H1 (cell line): ENCODE measurements around the gene BHLHE23. TPM values are rescaled to one million over a fixed set of nuclear protein-coding genes. Genes with fewer than 3 reads are reported as not detected.

Experiments used
- CTCF ChIA-PET: fragments of 300-600 bp; sonication (Branson Sonifier 250); formaldehyde crosslinking; loops from one replicate; lab custom pipeline; 2021; ENCODE audit not compliant: partially characterized antibody; lab: Charles Lee
- POLR2A ChIA-PET: fragments of 300-600 bp; sonication (Branson Sonifier 250); formaldehyde crosslinking; loops from one replicate; lab custom pipeline; 2021; ENCODE audit warnings: inconsistent platforms; ENCODE audit not compliant: partially characterized antibody; lab: Charles Lee
- DNase-seq, 2 experiments: peaks; one replicate each; pipeline versions ENCODE4 v3.0.0 to v3.0.0-alpha.2; 2010 to 2022; ENCODE audit warnings: low spot score in 2 of 2, low read depth in 1 of 2, mixed read lengths in 1 of 2
- FAIRE-seq: peaks from 2 replicates; lab custom pipeline; 2011; peaks lifted over from hg19 to GRCh38; lab: Jason Lieb, UNC
- H2AFZ ChIP-seq: 2 replicates; pipeline ENCODE4 v1.8.1; 2012; ENCODE audit warnings: low read length, inconsistent platforms
- H2AK5ac ChIP-seq: 2 replicates; pipeline ENCODE4 v1.6.1; 2013; ENCODE audit warnings: low read depth, low read length
- H2BK120ac ChIP-seq: replicated peaks from 2 replicates; pipeline ENCODE3; 2013; ENCODE audit warnings: low read depth, low read length, inconsistent platforms
- H2BK12ac ChIP-seq: 2 replicates; pipeline ENCODE4 v1.6.1; 2013; ENCODE audit warnings: low read depth, low read length
- H2BK15ac ChIP-seq: 2 replicates; pipeline ENCODE4 v1.6.1; 2013; ENCODE audit warnings: low read length
- H2BK20ac ChIP-seq: 2 replicates; pipeline ENCODE4 v1.6.1; 2013; ENCODE audit warnings: low read length
- H2BK5ac ChIP-seq: 2 replicates; pipeline ENCODE4 v1.6.1; 2013; ENCODE audit warnings: low read depth, low read length
- H3K14ac ChIP-seq: 2 replicates; pipeline ENCODE4 v1.6.1; 2013; ENCODE audit warnings: inconsistent platforms; ENCODE audit not compliant: insufficient read length
- H3K18ac ChIP-seq: 2 replicates; pipeline ENCODE4 v1.6.1; 2013; ENCODE audit warnings: low read length; ENCODE audit errors: extremely low read depth
- H3K23ac ChIP-seq: 2 replicates; pipeline ENCODE4 v1.6.1; 2013; ENCODE audit warnings: inconsistent platforms; ENCODE audit not compliant: insufficient read length
- H3K23me2 ChIP-seq: 2 replicates; pipeline ENCODE4 v1.6.1; 2013; ENCODE audit warnings: low read depth, low read length
- H3K27ac ChIP-seq: 2 replicates; pipeline ENCODE4 v1.6.1; 2011; ENCODE audit warnings: low read depth, low read length, inconsistent platforms
- H3K27me3 ChIP-seq, 4 experiments: replicated peaks in 1 of 4; 1 replicate in 1 of 4; 2 replicates in 3 of 4; pipeline versions ENCODE4 v1.6.1 to v1.8.1; 2011 to 2013; ENCODE audit warnings: low read length in 3 of 4, mild to moderate bottlenecking in 3 of 4, inconsistent platforms in 2 of 4, mixed read lengths in 2 of 4, moderate library complexity in 1 of 4; ENCODE audit not compliant: control insufficient read depth in 3 of 4, insufficient read depth in 3 of 4; ENCODE audit errors: extremely low read depth in 1 of 4
- H3K36me3 ChIP-seq, 4 experiments: 2 replicates each; pipeline versions ENCODE4 v1.6.1 to v1.8.1; 2011 to 2013; ENCODE audit warnings: mild to moderate bottlenecking in 4 of 4, low read length in 3 of 4, moderate library complexity in 2 of 4, control low read depth in 1 of 4, inconsistent platforms in 1 of 4; ENCODE audit not compliant: insufficient read depth in 4 of 4, control insufficient read depth in 2 of 4
- H3K4ac ChIP-seq: replicated peaks from 2 replicates; pipeline ENCODE3; 2013; ENCODE audit warnings: low read length, low read depth, mixed read lengths, inconsistent platforms; ENCODE audit not compliant: insufficient read length
- H3K4me1 ChIP-seq, 4 experiments: replicated peaks in 1 of 4; 1 replicate in 1 of 4; 2 replicates in 3 of 4; pipeline versions ENCODE4 v1.6.1 to v1.8.1; 2011 to 2013; ENCODE audit warnings: low read length in 3 of 4, inconsistent platforms in 2 of 4, mixed read lengths in 1 of 4; ENCODE audit not compliant: insufficient read depth in 4 of 4, control insufficient read depth in 3 of 4
- H3K4me2 ChIP-seq, 2 experiments: 2 replicates each; pipeline versions ENCODE4 v1.6.1 to v1.8.1; 2011 to 2013; ENCODE audit warnings: low read depth in 2 of 2, low read length in 2 of 2, control low read depth in 1 of 2, inconsistent platforms in 1 of 2, mild to moderate bottlenecking in 1 of 2; ENCODE audit not compliant: insufficient read depth in 1 of 2
- H3K4me3 ChIP-seq, 4 experiments: fragments of 200-600, 300-600 bp in 1 of 4; sonication (generic), shearing (Covaris generic), sonication (Bioruptor Twin) in 1 of 4; 2 replicates each; pipeline versions ENCODE4 v1.5.1 to v1.8.1; 2011 to 2016; ENCODE audit warnings: low read length in 4 of 4, low read depth in 3 of 4, control low read depth in 2 of 4, inconsistent platforms in 2 of 4, mild to moderate bottlenecking in 2 of 4, mixed read lengths in 1 of 4, moderate library complexity in 1 of 4; ENCODE audit not compliant: insufficient read depth in 2 of 4; ENCODE audit errors: extremely low read depth in 1 of 4
- H3K56ac ChIP-seq: replicated peaks from 2 replicates; pipeline ENCODE3; 2013; ENCODE audit warnings: low read depth, mild to moderate bottlenecking, mixed read lengths, low read length, inconsistent platforms; ENCODE audit not compliant: insufficient read length
- H3K79me1 ChIP-seq: 2 replicates; pipeline ENCODE4 v1.6.1; 2013; ENCODE audit warnings: low read depth, low read length, control low read depth
- H3K79me2 ChIP-seq, 2 experiments: 2 replicates each; pipeline versions ENCODE4 v1.6.1 to v1.8.1; 2012 to 2013; ENCODE audit warnings: low read length in 2 of 2, mild to moderate bottlenecking in 2 of 2, inconsistent platforms in 1 of 2; ENCODE audit not compliant: insufficient read depth in 2 of 2, control insufficient read depth in 1 of 2
- H3K9ac ChIP-seq, 4 experiments: replicated peaks in 1 of 4; 1 replicate in 1 of 4; 2 replicates in 3 of 4; pipeline versions ENCODE4 v1.6.1 to v1.8.1; 2011 to 2013; ENCODE audit warnings: low read depth in 3 of 4, low read length in 3 of 4, control low read depth in 2 of 4, mild to moderate bottlenecking in 2 of 4, moderate library complexity in 2 of 4, inconsistent platforms in 1 of 4; ENCODE audit errors: extremely low read depth in 1 of 4
- H3K9me3 ChIP-seq, 2 experiments: 2 replicates each; pipeline versions ENCODE4 v1.6.1 to v1.8.1; 2012 to 2013; ENCODE audit warnings: mild to moderate bottlenecking in 2 of 2, moderate library complexity in 2 of 2, control low read depth in 1 of 2, inconsistent platforms in 1 of 2, low read depth in 1 of 2, low read length in 1 of 2, mixed read lengths in 1 of 2; ENCODE audit not compliant: insufficient read depth in 2 of 2
- H4K20me1 ChIP-seq, 2 experiments: replicated peaks in 1 of 2; 2 replicates each; pipeline versions ENCODE3 to v1.8.1; 2011 to 2013; ENCODE audit warnings: inconsistent platforms in 2 of 2, low read length in 2 of 2, mild to moderate bottlenecking in 1 of 2; ENCODE audit not compliant: insufficient read depth in 2 of 2, control insufficient read depth in 1 of 2
- H4K5ac ChIP-seq: 2 replicates; pipeline ENCODE4 v1.6.1; 2013; ENCODE audit warnings: low read length, low read depth, mixed read lengths, inconsistent platforms; ENCODE audit not compliant: insufficient read length
- H4K8ac ChIP-seq: 2 replicates; pipeline ENCODE4 v1.8.0; 2013; ENCODE audit warnings: mild to moderate bottlenecking, moderate library complexity, low read length, inconsistent platforms; ENCODE audit not compliant: insufficient read depth; ENCODE audit errors: extremely low read depth
- H4K91ac ChIP-seq: replicated peaks from 2 replicates; pipeline ENCODE3; 2013; ENCODE audit warnings: low read length, mixed read lengths, inconsistent platforms; ENCODE audit not compliant: insufficient read length
- ASH2L ChIP-seq: fragments of 200-600, 300-600 bp; sonication (generic); IDR thresholded peaks from one replicate; pipeline ENCODE4 v1.7.1; 2017; ENCODE audit warnings: low read length
- BCL11A ChIP-seq, 2 experiments: IDR thresholded peaks; one replicate each; pipeline ENCODE4 v1.6.1; 2011; ENCODE audit warnings: low read depth in 2 of 2, low read length in 2 of 2, mild to moderate bottlenecking in 2 of 2
- CHD1 ChIP-seq: IDR thresholded peaks from 2 replicates; pipeline ENCODE4 v1.6.1; 2012; ENCODE audit warnings: low read depth, low read length, improper control_type of control experiment
- CTBP2 ChIP-seq: IDR thresholded peaks from 2 replicates; pipeline ENCODE4 v1.7.0; 2011; ENCODE audit warnings: borderline replicate concordance, mild to moderate bottlenecking, moderate library complexity, mixed read lengths, low read length; ENCODE audit not compliant: insufficient read depth, insufficient read length
- EZH2 ChIP-seq: fragments of 200-600 bp; sonication (generic); IDR thresholded peaks from 2 replicates; pipeline ENCODE4 v1.7.1; 2012; ENCODE audit warnings: low read depth, mild to moderate bottlenecking, moderate library complexity, low read length, inconsistent platforms; ENCODE audit not compliant: severe bottlenecking
- HDAC6 ChIP-seq: IDR thresholded peaks from one replicate; pipeline ENCODE4 v1.7.1; 2012; ENCODE audit warnings: low read depth, mild to moderate bottlenecking, inconsistent platforms, low read length, moderate library complexity
- NRF1 ChIP-seq: IDR thresholded peaks from 2 replicates; pipeline ENCODE4 v1.6.1; 2011; ENCODE audit warnings: mild to moderate bottlenecking, low read depth, low read length, improper control_type of control experiment
- RBBP5 ChIP-seq: IDR thresholded peaks from 2 replicates; pipeline ENCODE4 v1.7.1; 2012; ENCODE audit warnings: low read depth, mild to moderate bottlenecking, inconsistent platforms, low read length, moderate library complexity, borderline replicate concordance
- RNF2 ChIP-seq: fragments of 200-900, 300-1000 bp; sonication (generic); IDR thresholded peaks from 2 replicates; pipeline ENCODE4 v1.7.1; 2016; ENCODE audit warnings: borderline replicate concordance, low read depth, mild to moderate bottlenecking, antibody characterized with exemption, low read length; ENCODE audit not compliant: poor library complexity, severe bottlenecking; ENCODE audit errors: missing control alignments
- WGBS, 2 experiments: shearing (Covaris generic) in 1 of 2; methylation state at CpG; one replicate each; pipeline versions ENCODE4 v1.1.6 to v1.1.7; 2013 to 2015; ENCODE audit warnings: low lambda C conversion rate in 2 of 2, mixed read lengths in 2 of 2, inconsistent platforms in 1 of 2, low coverage in 1 of 2, missing lambda C conversion rate in 1 of 2; ENCODE audit not compliant: insufficient replicate concordance in 2 of 2, insufficient coverage in 1 of 2, insufficient read length in 1 of 2; ENCODE audit errors: extremely low coverage in 1 of 2, missing lambda C conversion rate in 1 of 2; 5-methylcytosine and 5-hydroxymethylcytosine counted together
- polyA plus RNA-seq, 7 experiments: library from polyadenylated mRNA; depleted of rRNA in 3 of 7; stranded (reverse) in 5 of 7; unstranded in 2 of 7; fragments of >200 nt in 5 of 7; fragments of 200-250 nt in 2 of 7; gene quantifications; 1 replicate in 5 of 7; 2 replicates in 1 of 7; 4 replicates in 1 of 7; pipeline versions ENCODE4 v1.2.1 to v1.2.3, GENCODE V29; 2011 to 2013; ENCODE audit warnings: missing spikeins in 2 of 7, mixed read lengths in 2 of 7
- total RNA-seq: library from RNA; stranded (reverse); fragmentation: NEBNext Ultra II Directional; extraction: Animal tissue kit (Norgen Biotek cat#: 25700); gene quantifications from 2 replicates; pipeline ENCODE4 v1.2.1, GENCODE V29; 2021
- TF ChIP-seq, protein P1 (sequence below): IDR thresholded peaks from 2 replicates; pipeline ENCODE4 v1.6.1; 2012; ENCODE audit warnings: inconsistent platforms

Gene BHLHE23
- total and polyA plus RNA-seq, 2 of the 8 experiments (the other 6 are each of a cell fraction or from before 2014, with no cell fraction given) = 0.47 TPM; not detected in 1

GRCh38 chr20:63004607-63005364 is 2.0 kb downstream of the BHLHE23 start:
- no peak overlapping the region for H3K23ac ChIP-seq
- FAIRE-seq (no peak), DNase-seq (no peak)
- no peak overlapping the region for H2BK5ac ChIP-seq
- H3K4me2 ChIP-seq = peak overlapping the region; percentile 1 to 53
- H3K79me1 ChIP-seq = no peaks in the 10 kb centered on the region
- no peak overlapping the region for H4K91ac ChIP-seq
- no peak overlapping the region for H2BK12ac ChIP-seq
- H3K56ac ChIP-seq = no peak overlapping the region
- no peaks in the 10 kb centered on the region for H3K79me2 ChIP-seq
- H3K23me2 ChIP-seq = peaks cover 4% of the 10 kb centered on the region; the same call in 1 of the 2 replicates
- H3K4me3 ChIP-seq = peak overlapping the region in 1 of 4 experiments; percentile 47; a peak in 4 of 8 replicates
- POLR2A ChIA-PET = interaction anchor here (0.7 to 3.9 kb wide), 6 partner anchors 9 to 618 kb away, joined by 3 to 12 read pairs (median 4); partner anchors contain the start of gene RPS21
- peaks cover 2 to 34% (median 17%) of the 10 kb centered on the region in 4 experiments for H3K4me1 ChIP-seq
- H3K27ac ChIP-seq = no peak overlapping the region
- no peak overlapping the region; the same call in 1 of the 2 replicates for H3K18ac ChIP-seq
- H2BK15ac ChIP-seq = no peak overlapping the region
- no peak overlapping the region for H4K8ac ChIP-seq
- no peak overlapping the region for H3K4ac ChIP-seq
- no peak overlapping the region for H4K5ac ChIP-seq
- H2BK120ac ChIP-seq = no peak overlapping the region
- 12% methylated on average over 36 of the region's 53 CpGs; no CpG with 5 or more reads in 1 of the 2 experiments for WGBS, 2 experiments
- no peak overlapping the region for H2AK5ac ChIP-seq
- no peaks in the 10 kb centered on the region; a peak in 1 of 4 replicates for H3K9me3 ChIP-seq
- no peak overlapping the region for H3K9ac ChIP-seq
- peaks cover 4 to 6% of the 10 kb centered on the region in 2 experiments for H4K20me1 ChIP-seq
- peaks cover 0 to 16% (median 0%) of the 10 kb centered on the region in 4 experiments; a peak in 1 of 8 replicates for H3K36me3 ChIP-seq
- CTCF ChIA-PET = interaction anchor here (1.7 to 2.9 kb wide), 3 partner anchors 10 to 34 kb away, joined by 5 to 14 read pairs (median 8); no protein-coding TSS in a partner anchor
- H3K14ac ChIP-seq = no peak overlapping the region
- H3K27me3 ChIP-seq = peaks cover 60 to 80% (median 75%) of the 10 kb centered on the region in 4 experiments
- no peak overlapping the region for H2AFZ ChIP-seq
- H2BK20ac ChIP-seq = no peak overlapping the region; the same call in 1 of the 2 replicates
- TF ChIP-seq, protein P1, sequence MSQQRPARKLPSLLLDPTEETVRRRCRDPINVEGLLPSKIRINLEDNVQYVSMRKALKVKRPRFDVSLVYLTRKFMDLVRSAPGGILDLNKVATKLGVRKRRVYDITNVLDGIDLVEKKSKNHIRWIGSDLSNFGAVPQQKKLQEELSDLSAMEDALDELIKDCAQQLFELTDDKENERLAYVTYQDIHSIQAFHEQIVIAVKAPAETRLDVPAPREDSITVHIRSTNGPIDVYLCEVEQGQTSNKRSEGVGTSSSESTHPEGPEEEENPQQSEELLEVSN = 0 out of 2 replicates have a peak, but pooled peaks have one; percentile 2
- TF ChIP-seq RNF2 (peak; percentile 91), RBBP5 (0 out of 2 replicates have a peak, but pooled peaks have one; percentile 4), ASH2L (no peak), CTBP2 (peak; percentile 58), CHD1 (no peak), HDAC6 (no peak), EZH2 (peak; percentile 91), BCL11A (IDR thresholded peaks at IDR 0.05; ENCODE audit: low read depth in 2 of 2, low read length in 2 of 2) (no peak), NRF1 (peak; percentile 19)
